Islet precursor cell (in vitro differentiated cells): ENCODE data around the gene STK39.
"Not testable (repeated sequence)": the region's sequence is repeated elsewhere in the genome, so short reads cannot be mapped to it uniquely, and the experiment has no call there.

Experiments used
- DNase-seq: peaks from one replicate; pipeline ENCODE4 v3.0.0-alpha.2; 2018

Gene STK39

DNA sequence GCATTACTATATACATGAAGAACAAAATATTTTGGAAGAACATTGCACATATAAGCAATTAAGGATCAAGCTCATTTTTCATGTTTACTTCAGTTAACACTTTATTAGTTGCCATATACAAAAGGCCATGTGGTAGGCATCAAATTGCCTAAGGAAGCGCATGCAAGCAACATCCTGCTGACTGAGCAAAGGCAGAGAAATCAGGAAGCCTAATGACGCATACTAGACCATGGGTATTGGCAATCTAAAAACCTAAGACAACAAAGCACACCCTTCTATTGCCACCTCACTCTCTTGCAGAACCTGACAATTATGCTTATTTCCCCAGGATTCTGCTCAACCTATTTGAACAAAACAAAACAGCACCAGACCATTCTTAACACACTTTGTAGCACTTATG lies 171.9 kb downstream of the STK39 start:
- DNase-seq, result no peak

DNA sequence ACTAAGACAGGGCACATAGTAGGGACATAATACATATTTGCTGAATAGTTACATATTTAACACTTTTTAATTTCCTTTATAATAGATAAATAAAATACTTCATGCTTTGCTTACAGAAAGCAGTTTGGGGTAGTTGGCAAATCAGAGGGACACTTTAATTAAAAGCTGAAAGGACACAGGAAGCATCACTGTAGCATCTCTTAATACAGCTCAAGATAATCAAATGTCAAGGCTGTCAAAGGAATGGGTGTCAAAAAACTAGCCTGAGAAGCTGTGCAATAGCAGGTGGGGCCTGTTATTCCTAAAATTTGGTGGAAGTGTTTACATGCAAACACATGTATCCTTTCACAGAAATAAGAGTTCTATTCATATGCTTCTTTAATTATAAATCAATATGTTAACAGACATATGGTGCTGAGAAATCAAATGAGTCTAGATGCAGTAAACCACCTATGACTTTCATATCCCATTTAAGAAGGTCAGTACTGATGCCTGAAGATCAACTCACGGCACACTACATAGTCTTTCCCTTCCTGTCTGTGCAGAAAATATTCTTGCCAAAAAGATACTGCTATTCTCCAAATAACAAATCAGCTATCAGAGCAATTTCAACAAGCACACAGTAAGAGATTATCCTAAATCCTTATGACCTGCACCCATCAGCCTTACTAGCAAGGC lies 174.6 kb downstream of the STK39 start:
- no peak for DNase-seq

DNA sequence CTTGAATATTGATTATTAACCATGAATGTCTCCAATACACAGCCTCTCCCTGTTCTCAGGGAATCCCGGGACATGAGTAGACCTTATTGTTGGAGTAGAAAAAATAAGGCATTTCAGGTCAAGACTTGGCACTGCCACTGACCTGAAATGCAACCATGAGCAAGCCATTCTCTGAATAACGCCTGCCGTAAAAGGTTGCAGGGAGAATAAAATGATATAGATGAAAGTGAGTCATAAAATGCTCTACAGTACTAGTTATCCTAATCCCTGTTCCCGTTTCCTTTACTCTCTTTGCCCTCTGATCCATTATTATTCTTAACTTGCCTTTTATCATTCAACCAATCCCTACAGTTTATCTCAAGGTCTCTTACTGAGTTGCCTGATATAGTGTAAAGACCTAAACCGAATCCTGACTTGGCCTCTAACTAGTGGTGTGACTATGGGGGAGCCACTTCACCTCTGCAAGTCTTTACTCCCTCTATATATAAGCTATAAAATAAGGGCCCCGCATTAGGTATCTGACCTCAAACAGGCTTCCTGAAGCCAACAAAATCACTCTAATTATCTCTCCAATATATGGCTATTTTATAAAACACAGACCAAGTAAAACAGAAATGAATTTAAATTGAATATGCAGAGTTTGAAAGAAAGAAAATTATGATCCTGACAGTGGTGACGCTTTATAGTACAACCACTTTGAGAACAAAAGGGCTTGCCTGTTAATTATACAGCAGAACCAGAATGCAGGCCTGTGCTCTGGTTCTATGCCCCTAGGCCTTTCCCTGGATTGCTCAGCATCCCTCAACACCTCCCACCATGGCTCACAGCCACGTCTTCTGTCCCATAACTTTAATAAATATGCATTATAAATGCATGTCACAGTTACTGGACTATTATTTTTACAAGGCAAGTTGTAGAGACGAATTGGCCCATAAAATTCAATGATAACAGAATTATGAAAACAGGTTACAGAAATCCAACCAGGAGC lies 183.1 kb downstream of the STK39 start:
- peak; percentile 76 for DNase-seq

DNA sequence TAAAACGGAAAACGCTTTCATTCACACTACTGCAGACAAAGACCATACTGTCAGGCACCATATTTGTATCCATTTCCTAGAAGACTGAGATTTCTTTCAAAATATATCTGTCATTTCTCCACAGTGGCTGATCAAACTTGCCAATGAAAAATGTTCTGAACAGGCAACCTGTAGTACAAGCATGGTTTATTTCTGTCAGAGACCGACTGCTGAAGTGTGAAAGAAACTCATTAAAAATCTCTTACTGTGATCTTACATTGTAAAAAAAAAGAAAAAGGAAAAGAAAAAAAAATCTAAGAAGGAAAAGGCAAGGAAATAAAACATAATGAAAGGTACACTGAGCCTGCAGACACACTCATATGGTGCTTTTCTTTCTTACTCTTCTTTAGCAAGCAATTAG lies 184.5 kb downstream of the STK39 start:
- no peak for DNase-seq

DNA sequence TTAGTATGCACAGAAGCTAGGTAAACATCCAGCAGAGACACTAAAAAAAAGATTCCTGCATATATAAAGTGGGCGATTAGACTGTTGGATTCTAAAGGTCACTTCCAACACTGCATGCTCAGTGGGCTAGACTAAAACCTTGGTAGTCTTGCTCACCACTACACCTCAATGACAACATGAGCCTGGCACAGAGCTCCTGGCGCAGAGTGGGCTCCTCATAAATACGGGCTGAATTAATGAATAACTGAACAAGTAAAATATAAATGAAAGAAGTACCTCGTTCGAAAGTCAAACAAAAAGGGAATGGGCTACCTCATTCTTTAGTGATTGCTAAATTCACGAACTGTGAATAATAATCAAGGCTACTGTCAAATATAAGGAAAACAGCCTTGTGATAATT lies 185.3 kb downstream of the STK39 start:
- no peak for DNase-seq

DNA sequence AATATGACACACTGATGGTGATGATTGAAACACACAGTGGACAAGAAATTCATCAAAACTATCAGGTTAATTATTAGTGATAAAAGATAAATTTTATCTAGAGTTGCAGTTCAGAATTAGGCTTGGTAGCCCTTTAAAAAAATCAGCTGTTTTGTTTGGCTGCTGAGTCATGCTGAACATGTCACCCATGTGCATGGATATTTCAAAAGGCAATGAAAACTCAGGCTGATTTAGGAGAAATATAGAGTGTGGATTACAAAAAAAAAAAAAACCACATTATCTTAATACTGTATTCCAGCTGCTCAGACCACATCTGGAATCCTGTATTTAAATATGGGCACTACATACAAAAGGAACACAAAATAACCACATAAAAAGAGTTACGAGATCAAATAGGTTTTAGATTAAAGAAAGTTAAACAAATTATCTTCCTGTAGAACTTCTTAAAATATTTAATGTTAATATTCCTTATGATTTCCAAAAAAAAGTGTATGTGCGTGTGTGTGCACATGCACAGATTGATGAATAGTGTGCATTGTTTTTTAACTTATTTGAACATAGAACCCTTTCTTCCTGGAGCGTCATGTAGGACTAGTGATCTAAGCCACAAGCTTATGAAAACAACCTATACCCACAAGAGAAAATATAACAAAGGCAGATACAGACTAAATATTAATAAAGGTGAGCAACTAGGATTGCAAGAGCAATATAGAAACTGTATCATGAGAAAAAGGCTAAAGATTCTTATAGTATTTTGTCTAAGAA lies 186.2 kb downstream of the STK39 start:
- DNase-seq, result no peak

DNA sequence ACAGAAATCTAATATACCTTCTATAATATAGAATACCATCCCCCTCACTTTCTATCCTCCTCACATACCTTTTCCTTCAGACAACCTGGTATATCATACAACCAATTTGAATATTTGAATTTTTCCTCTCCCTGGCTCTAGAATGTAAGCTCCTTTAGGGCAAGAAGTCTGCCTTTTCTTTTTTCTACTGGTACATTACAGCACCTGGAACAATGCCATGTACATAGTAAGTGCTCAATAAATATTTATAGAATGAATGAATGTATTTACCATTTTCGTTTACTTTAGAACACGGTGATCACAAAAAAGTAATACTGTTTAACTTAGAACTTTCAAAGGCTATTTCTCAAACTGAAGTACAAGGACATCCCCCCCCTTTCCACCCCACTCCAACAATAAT lies 187.6 kb downstream of the STK39 start:
- DNase-seq, result no peak

DNA sequence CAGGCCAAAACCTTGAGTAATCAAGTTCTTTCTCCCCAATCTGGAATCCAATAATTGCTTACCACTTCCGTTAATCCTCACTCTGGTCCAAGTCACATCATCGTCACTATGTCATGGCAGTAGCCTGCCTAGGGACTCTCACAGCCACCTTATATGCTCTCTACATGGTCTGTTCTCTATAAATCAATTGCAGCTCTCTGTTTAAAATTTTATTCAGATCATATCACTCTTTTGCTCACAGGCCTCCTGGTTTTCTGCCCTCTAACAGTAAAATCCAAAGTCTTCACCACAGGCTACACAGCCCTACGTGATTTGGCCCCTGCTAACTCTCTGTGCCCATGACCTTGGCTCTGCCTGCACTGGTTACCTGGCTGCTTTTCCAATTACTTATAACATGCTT lies 188.7 kb downstream of the STK39 start:
- no peak for DNase-seq

DNA sequence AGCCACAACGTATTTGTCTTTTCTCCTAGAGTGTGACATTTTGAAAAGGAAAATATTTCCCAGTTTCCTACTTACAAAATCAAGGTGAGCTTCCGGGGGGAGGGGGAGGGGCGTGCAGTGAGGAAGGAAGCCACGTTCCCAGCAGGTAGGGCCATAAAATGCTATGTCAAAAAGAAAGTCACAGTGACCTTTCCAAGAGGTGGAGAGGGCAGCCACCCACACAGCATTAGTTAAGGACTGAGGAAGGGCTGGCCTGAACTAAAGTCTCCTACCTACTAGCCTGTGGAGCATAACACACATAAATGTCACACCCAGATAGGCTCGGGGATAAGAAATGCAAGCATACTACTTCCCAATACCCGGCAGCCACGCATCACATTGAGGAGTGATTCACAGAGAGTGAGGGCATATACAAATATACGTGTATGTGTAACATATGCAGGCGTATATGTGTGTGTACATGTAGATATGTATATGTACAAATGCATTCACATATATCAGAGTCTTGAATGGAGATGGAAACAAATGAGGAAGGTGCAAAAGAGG lies 191.1 kb downstream of the STK39 start:
- DNase-seq, result no peak

DNA sequence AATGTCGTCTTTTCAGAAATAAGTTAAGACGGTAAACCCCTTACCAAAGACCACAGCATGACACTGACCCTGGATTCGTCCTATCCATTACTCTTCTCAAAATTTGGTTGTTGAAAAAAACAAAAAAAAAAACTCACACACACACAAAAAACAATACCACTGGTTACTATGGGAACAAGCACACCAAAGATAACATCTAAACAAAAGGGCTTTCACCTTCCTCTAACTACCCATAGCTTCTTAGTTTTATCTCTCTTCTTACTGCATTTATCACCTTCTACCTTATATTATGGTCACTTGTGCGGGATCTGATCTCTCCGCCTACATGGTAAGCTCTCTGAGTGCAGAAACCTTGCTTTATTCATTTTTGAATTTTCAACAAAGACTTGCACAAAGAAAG lies 192.7 kb downstream of the STK39 start:
- no peak for DNase-seq

DNA sequence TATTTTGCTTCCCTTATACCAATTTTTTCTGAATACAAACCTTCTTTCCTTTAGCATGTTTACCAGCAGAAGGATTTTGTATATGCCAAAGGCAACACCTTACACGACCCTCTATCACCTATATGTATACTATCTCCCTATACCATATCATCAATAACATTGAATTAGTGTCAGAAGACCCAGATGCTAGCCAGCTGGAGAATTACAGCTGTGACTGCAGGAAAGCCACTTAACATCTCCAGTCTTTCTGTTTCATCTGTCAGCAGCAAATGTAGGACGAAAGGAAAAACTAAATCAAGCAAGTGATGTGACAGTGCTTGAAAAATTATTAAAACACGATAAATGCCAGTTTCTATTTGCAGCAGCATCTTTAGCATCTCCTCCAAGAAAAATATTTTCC lies 193.7 kb downstream of the STK39 start:
- no peak for DNase-seq

DNA sequence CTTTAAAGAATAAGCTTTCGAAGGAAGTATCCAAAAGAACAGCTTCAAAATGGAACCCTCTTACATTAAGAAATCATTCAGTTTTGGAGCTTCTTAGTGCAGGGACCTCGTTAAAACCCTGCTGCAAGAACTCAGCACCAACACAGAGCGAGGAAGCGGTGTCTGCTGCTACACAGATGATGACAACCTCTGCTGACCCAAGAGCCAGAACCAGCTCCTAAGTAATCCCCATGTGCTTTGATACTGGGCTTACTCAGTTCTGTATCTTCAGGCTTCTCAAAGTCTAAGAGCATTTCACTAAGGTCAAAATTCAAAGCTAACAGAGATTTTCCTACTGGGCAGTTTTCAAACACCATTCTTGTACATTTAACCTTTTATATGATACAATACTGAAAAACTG lies 194.6 kb downstream of the STK39 start:
- DNase-seq, result no peak

DNA sequence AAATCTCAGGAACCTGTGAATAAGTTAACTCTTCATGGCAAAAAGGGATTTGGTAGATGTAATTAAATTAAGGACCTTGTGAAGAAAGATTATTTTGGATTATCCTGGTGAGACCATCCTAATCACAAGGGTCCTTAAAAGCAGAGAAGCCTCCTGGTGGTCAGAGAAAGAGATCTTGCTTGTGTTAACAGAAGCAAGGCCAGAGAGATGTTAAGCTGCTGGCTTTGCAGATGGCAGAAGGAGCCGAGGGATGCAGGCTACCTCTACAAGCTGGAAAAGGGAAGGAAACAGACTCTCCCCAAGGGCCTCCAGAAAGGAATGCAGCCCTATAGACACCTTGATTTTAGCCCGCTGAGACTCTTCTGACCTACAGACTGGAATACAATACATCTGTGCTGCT lies 197.0 kb downstream of the STK39 start:
- no peak for DNase-seq

DNA sequence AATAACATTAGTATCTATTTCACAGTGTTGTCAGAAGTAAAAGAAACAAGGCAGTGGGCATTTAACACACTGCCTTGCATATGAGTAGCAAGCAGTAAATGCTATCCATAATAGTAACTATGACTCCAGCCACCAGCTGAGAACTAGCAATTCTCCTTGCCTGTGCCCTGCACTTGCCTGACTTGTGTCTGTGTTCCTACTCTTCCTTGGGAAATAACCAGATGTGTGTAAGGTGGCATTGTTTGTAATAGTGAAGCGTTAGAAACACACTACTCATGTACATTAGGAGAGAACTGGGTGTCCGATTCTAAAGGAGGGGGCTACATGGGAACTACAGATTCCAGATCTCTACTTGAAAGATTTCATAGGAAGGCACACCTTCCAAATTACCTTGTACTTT lies 197.8 kb downstream of the STK39 start:
- no peak for DNase-seq

DNA sequence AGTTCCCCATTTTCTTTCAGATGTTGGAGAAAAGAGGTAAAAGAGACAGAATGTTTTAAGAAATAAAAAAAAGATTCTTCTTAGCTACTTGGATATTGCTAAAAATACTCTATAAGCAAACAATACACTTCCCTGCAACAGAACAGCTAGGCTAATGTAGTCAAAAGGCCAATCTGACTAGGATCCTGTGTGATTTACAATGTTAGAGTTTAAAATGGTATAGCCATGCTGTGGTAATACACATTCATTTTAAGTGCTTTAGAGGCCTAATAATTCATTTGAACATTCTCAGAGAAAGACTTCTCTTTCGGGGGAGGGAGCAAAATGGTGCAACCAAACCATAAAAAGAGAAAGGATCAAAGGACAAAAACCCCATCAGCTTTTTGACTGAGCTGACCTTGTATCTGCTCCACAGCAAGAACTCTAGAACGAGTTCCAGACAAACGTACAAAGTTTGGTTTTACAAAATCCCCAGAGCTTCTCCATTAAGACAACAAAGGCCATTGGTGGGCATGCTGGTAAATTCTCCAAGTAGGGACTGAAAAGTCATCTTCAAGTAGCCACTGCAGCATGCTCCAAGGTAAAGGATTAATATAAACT lies 200.2 kb downstream of the STK39 start:
- no peak for DNase-seq

DNA sequence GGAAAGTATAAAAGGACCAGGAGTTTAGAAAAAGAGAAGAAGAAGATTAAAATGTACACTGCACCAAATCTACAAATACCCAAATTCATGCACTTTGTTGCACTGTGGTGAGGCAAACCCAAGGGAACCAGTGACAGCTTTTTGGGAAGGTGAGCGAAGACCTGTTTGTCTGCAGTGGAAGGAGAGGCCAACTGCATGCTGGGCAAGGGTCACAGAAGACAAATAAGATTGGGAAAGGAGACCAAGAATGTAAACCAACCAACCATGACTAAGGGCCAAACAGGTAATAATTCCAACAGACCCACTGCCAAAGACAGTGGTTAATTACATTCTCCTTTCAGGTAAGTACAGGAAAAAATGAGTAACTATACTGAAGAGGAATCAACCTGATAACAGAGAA lies 202.8 kb downstream of the STK39 start:
- no peak for DNase-seq

DNA sequence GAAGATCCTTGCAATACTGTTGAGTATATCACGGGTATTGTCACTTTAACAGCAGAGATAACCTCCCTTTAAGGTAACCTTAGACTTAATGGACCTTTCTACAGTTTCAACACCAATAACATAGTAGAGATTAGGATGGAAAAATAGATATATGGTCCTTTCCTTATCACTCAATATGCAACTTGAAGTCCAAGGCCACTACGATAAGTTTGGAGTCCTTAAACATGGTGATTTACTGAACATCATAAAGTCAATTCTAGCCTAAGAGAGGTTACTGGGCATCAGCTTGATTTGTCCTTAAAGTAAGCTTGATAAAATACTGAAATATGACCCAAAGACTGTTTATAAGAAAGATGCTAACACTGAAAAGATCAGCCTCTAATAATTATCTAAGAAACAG lies 203.2 kb downstream of the STK39 start:
- DNase-seq, result no peak

DNA sequence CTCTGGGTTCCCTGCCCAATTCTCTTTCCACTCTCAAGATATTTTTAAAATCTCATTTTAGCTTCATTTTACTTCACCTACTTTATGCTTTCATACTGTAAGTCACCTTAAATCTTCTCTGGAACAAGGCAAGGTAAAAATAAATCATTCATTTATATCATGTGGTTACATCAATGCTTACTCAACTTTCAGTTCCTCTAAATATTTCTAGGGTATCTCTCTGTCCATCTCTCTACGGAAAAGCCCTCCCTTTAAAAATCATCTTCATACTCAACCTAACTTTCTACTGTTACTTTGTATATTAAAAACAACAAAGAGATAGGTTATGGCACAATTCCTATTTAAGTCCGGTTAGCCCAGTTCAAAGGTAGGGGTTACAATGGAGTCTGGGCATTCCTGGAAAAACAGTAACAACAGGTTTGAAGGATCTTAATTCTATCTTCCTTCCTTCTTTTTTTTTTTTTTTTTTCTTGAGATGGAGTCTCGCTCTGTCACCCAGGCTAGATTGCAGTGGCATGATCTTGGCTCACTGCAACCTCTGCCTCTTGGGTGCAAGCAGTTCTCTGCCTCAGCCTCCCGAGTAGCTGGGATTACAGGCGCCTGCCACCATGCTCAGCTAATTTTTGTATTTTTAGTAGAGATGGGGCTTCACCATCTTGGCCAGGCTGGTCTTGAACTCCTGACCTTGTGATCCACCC lies 205.1 kb downstream of the STK39 start:
- DNase-seq, result not testable (repeated sequence)

DNA sequence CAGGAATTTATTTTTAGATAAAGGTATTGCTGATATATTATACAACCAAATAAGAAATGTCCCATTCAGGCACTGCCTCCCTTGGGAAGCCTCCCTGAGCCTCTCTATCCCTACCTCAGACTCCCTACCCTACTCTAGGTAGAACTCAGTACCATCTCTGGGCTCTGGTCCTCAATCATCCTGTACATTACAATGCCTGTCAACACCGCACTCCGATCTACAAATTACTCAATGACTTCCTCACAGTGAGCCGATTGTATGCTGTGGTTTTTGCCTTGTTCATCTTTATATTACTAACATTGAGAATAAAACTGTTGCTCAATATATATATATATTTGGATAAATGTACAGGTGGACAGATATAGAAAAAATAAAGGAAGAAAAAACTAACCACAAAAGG lies 207.5 kb downstream of the STK39 start:
- DNase-seq, result no peak

DNA sequence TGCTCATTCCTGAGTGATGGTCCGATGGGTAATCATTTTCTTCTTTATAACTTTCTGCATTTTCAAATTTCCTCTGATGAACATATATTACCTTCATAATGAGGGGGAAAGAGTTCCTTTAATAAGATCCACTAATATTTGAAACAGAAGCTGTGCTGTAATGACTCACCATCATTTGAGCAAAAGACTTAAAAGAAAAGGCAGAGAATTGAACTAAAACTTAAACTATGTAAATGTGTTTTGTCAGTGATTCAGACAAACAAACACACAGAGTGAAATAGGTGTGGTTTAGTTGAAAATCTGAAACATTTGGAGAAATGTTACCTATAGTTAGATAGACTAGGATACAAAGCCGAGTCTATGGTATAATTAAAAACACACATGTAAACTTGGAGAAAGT lies 209.6 kb downstream of the STK39 start:
- DNase-seq, result no peak

DNA sequence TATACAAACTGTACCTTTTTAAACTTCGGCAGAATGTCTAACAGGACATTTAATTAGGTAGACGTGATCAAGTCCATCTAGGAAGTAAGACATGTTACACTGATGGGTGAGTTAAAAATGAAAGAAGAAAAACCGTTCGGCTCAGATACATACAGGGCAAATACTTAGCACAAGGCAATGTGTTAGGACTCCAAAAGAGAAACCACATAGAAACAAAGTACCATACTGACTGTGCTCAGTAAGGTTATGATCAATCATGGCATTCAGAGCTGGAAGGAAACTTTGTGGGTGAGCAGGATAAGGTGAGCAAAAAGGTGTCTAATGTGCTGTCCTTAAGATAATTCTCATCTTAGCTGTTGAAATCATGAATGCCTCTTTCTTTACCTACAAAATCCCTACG lies 211.9 kb downstream of the STK39 start:
- DNase-seq, result no peak

DNA sequence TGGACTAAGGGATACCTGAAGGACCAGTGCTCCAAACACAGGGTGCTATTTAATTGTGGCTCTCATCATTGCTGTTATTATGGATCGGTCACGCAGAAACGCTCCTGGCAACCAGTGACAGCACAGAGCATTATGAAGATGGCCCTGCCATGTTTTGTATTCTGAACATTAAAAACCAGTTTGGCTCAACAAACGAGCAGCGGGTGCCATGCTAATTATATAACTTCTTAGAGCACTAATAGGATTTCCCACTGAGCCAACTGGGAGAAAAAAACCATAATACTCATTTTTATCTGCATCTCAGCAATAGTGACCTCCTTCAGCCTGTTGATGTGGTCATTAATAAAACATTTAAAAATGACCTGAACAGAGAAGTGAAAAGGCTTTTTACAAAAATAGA lies 212.8 kb downstream of the STK39 start:
- no peak for DNase-seq
